ENCODE measurements around the gene SENP1. TPM values are rescaled to one million over a fixed set of nuclear protein-coding genes. Genes with fewer than 3 reads are reported as not detected.
"Not testable (repeated sequence)": the region's sequence is repeated elsewhere in the genome, so short reads cannot be mapped to it uniquely, and the experiment has no call there.

SENP1 gene
- total and polyA plus RNA-seq, 2 of the 13 experiments (the other 11 are each of a cell fraction or from before 2014, with no cell fraction given), result 14.0 to 20.2 TPM

- intact Hi-C loops (cut with micrococcal nuclease; ENCODE audit: unreplicated experiment), result no loop called here
- peaks cover 2 to 7% of the 10 kb centered on the region in 2 experiments; a peak in 2 of 5 replicates for H3K27me3 ChIP-seq (ENCODE audit: control insufficient read depth in 1 of 2, insufficient read depth in 2 of 2, low read length in 2 of 2)
- 62% methylated on average over 1 of the region's 1 CpG for WGBS (ENCODE audit: low lambda C conversion rate)
- no peak for TF ChIP-seq MLX (CRISPR knock-in tag; IDR thresholded peaks at IDR 0.05)
- TF ChIP-seq MTF1 (CRISPR knock-in tag; IDR thresholded peaks at IDR 0.05), result no peak
- TF ChIP-seq REPIN1 (CRISPR knock-in tag; IDR thresholded peaks at IDR 0.05; ENCODE audit: borderline replicate concordance, low read depth), result no peak
- TF ChIP-seq PCBP2 (optimal IDR thresholded peaks at IDR 0.05; ENCODE audit: low read depth, low read length, poor library complexity, severe bottlenecking), result peak; percentile 61
- TF ChIP-seq ISX (CRISPR knock-in tag; conservative IDR thresholded peaks at IDR 0.05), result no peak
- TF ChIP-seq NR3C1 (CRISPR knock-in tag; IDR thresholded peaks at IDR 0.05), result no peak
- H3K79me2 ChIP-seq (ENCODE audit: insufficient read depth, low read length), result no peaks in the 10 kb centered on the region
- H2AFZ ChIP-seq (ENCODE audit: low read length), result no peak overlapping the region
- ChIA-PET POLR2A (no interaction called here), CTCF (ENCODE audit: low intra/inter-chr PET ratio, low total read pairs) (no interaction called here)
- no TSS peak for BruUV-seq (replicated peaks)
- FAIRE-seq (no peak), ATAC-seq (no peak), DNase-seq (ENCODE audit: low spot score) (no peak)
- no peaks in the 10 kb centered on the region for H3K9me3 ChIP-seq (ENCODE audit: low read length)
- no peak overlapping the region for H3K9ac ChIP-seq (ENCODE audit: insufficient read depth, low read depth, low read length)
- no peak overlapping the region for H3K4me2 ChIP-seq (ENCODE audit: low read depth, low read length)
- H3K36me3 ChIP-seq (replicated peaks in 1 of 2; ENCODE audit: control insufficient read depth in 1 of 2, insufficient read depth in 2 of 2, low read length in 2 of 2), result no peaks in the 10 kb centered on the region
- no peak overlapping the region for H3K4me3 ChIP-seq (replicated peaks in 1 of 3; ENCODE audit: insufficient read depth in 1 of 3, low read depth in 2 of 3, low read length in 3 of 3)
- no peaks in the 10 kb centered on the region for H3K4me1 ChIP-seq (ENCODE audit: insufficient read depth, low read length)
- H4K20me1 ChIP-seq (ENCODE audit: insufficient read depth, low read length), result no peaks in the 10 kb centered on the region
- in situ Hi-C loops (cut with HindIII; ENCODE audit: extremely low pct_ligation_motif_present, low pct_unique_long_range_greater_than_20kb), result no loop called here
- no peak overlapping the region for H3K27ac ChIP-seq (ENCODE audit: extremely low read length, insufficient read depth, low read length)
Measured at GRCh38 chr12:48115957-48116356, 10.1 kb upstream of the SENP1 start.

GRCh38 chr12:48111312-48111693 lies 5.4 kb upstream of the SENP1 start:
- H3K9ac ChIP-seq (ENCODE audit: insufficient read depth, low read depth, low read length); H3K4me2 ChIP-seq (ENCODE audit: low read depth, low read length); in situ Hi-C loops (cut with HindIII; ENCODE audit: extremely low pct_ligation_motif_present, low pct_unique_long_range_greater_than_20kb); H3K4me3 ChIP-seq (replicated peaks in 1 of 3; ENCODE audit: insufficient read depth in 1 of 3, low read depth in 2 of 3, low read length in 3 of 3); intact Hi-C loops (cut with micrococcal nuclease; ENCODE audit: unreplicated experiment); H3K27me3 ChIP-seq (ENCODE audit: control insufficient read depth in 1 of 2, insufficient read depth in 2 of 2, low read length in 2 of 2); CTCF ChIA-PET (ENCODE audit: low intra/inter-chr PET ratio, low total read pairs); FAIRE-seq; H3K27ac ChIP-seq (ENCODE audit: extremely low read length, insufficient read depth, low read length); ATAC-seq; POLR2A ChIA-PET; H4K20me1 ChIP-seq (ENCODE audit: insufficient read depth, low read length); H3K9me3 ChIP-seq (ENCODE audit: low read length); H2AFZ ChIP-seq (ENCODE audit: low read length); BruUV-seq (replicated peaks); DNase-seq (ENCODE audit: low spot score); H3K79me2 ChIP-seq (ENCODE audit: insufficient read depth, low read length); H3K36me3 ChIP-seq (replicated peaks in 1 of 2; ENCODE audit: control insufficient read depth in 1 of 2, insufficient read depth in 2 of 2, low read length in 2 of 2): not testable (repeated sequence)
- WGBS (ENCODE audit: low lambda C conversion rate), result 67% methylated on average over 5 of the region's 5 CpGs
- peaks cover 18% of the 10 kb centered on the region for H3K4me1 ChIP-seq (ENCODE audit: insufficient read depth, low read length)

Measured in HepG2 (cell line).